ENCODE measurements around the gene RELL2.

DNA sequence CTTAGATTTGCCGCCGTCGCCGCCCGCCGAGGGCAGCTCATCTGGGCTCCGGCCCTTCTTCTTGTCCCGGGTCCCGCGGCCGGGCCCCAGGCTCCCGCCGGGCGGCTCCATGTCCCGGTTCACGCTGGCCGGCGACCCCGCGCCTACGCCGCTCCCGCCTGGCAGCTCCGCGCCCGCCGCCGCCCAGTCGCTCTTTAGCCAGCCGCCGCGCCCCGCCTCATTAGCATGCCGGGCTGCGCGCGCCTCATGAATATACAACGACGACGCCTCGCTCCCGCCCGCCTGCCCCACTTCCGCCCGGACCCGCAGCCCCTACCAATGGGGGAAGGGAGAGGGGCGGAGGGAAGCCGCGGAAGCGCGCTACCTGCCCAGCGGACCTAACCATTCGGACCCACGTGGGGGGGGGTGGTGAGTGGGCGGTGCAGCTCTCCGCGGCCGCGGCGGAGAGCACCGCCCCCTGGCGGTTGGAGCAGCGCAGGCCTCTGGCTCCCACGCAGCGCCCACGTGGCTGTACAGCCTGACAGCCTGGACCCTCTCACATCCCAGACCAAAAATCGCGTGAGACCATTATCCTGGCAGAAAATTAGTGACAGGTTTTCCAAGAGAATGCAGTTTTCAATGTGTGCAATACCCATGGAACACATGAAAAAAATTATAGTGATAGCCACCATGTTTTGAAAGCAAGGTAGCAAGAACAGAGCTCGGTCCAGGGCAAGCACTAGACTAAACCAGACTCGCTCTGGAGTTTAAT is 17.8 kb upstream of the RELL2 start, which contains the start of gene DIAPH1:
- TF ChIP-seq, protein P1, sequence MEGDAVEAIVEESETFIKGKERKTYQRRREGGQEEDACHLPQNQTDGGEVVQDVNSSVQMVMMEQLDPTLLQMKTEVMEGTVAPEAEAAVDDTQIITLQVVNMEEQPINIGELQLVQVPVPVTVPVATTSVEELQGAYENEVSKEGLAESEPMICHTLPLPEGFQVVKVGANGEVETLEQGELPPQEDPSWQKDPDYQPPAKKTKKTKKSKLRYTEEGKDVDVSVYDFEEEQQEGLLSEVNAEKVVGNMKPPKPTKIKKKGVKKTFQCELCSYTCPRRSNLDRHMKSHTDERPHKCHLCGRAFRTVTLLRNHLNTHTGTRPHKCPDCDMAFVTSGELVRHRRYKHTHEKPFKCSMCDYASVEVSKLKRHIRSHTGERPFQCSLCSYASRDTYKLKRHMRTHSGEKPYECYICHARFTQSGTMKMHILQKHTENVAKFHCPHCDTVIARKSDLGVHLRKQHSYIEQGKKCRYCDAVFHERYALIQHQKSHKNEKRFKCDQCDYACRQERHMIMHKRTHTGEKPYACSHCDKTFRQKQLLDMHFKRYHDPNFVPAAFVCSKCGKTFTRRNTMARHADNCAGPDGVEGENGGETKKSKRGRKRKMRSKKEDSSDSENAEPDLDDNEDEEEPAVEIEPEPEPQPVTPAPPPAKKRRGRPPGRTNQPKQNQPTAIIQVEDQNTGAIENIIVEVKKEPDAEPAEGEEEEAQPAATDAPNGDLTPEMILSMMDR (IDR thresholded peaks at IDR 0.05) = peak; percentile 97 to 100 (median 99)
- peak; percentile 79 to 80 for TF ChIP-seq POLR2AphosphoS5 (IDR thresholded peaks at IDR 0.05; ENCODE audit: insufficient read depth in 1 of 2, low read depth in 1 of 2)

Measured in vagina (tissue), 2 donors.